Astrocyte of the cerebellum (primary cell): ENCODE data around the gene SLC10A4.
"Not testable (repeated sequence)": the region's sequence is repeated elsewhere in the genome, so short reads cannot be mapped to it uniquely, and the experiment has no call there.

Source experiments
- DNase-seq: peaks from one replicate; pipeline ENCODE4 v3.0.0-alpha.2; 2011; ENCODE audit warnings: low read depth
- H3K4me3 ChIP-seq: 2 replicates; pipeline ENCODE4 v1.5.1; 2011; ENCODE audit warnings: mild to moderate bottlenecking, low read depth, low read length, moderate library complexity
- CTCF ChIP-seq: IDR thresholded peaks from 2 replicates; pipeline ENCODE4 v1.5.1; 2012; ENCODE audit warnings: low read length, low read depth, moderate library complexity, mild to moderate bottlenecking; ENCODE audit errors: missing control alignments
- in situ Hi-C: cut with HindIII; loops from 2 replicates; pipeline ENCODE4 v1.10.0; 2017; ENCODE audit warnings: low sequenced_read_pairs

Gene SLC10A4

GRCh38 chr4:48450740-48451139 is 32.4 kb upstream of the SLC10A4 start:
- H3K4me3 ChIP-seq = no peak overlapping the region
- TF ChIP-seq CTCF = no peak
- in situ Hi-C loops = no loop called here

GRCh38 chr4:48451656-48452055 is 31.5 kb upstream of the SLC10A4 start:
- DNase-seq, H3K4me3 ChIP-seq, in situ Hi-C loops: not testable (repeated sequence)

More at GRCh38 chr4:48450740-48451139, 32.4 kb upstream of the SLC10A4 start:
- no peak for DNase-seq

- no peak overlapping the region for H3K4me3 ChIP-seq
- no peak for TF ChIP-seq CTCF
- DNase-seq = no peak
- in situ Hi-C loops = no loop called here
Observed at GRCh38 chr4:48454591-48454990, 28.6 kb upstream of the SLC10A4 start.

- H3K4me3 ChIP-seq = no peak overlapping the region
- DNase-seq = no peak
- TF ChIP-seq CTCF = no peak
- in situ Hi-C loops = no loop called here
Observed at GRCh38 chr4:48461000-48461399, 22.1 kb upstream of the SLC10A4 start.

GRCh38 chr4:48462363-48462762 is 20.8 kb upstream of the SLC10A4 start:
- H3K4me3 ChIP-seq = no peak overlapping the region
- in situ Hi-C loops = no loop called here
- no peak for TF ChIP-seq CTCF
- no peak for DNase-seq

GRCh38 chr4:48467442-48467841 is 15.7 kb upstream of the SLC10A4 start:
- TF ChIP-seq CTCF = no peak
- DNase-seq = no peak
- in situ Hi-C loops = no loop called here
- H3K4me3 ChIP-seq = no peak overlapping the region

- no peak for TF ChIP-seq CTCF
- no peak overlapping the region for H3K4me3 ChIP-seq
- no peak for DNase-seq
- in situ Hi-C loops = no loop called here
Observed at GRCh38 chr4:48467891-48468290, 15.3 kb upstream of the SLC10A4 start.
